ENCODE measurements around the gene CASZ1.

GRCh38 chr1:10615932-10616671 is 180.3 kb downstream of the CASZ1 start:
- TF ChIP-seq CTCF (IDR thresholded peaks at IDR 0.05; ENCODE audit: insufficient read depth, low read length, poor library complexity, severe bottlenecking) (no peak), EZH2phosphoT487 (conservative IDR thresholded peaks at IDR 0.05; ENCODE audit: low read length) (no peak)
